ENCODE measurements around the gene ITGB3. TPM values are rescaled to one million over a fixed set of nuclear protein-coding genes. Genes with fewer than 3 reads are reported as not detected.
"Not testable (repeated sequence)": the region's sequence is repeated elsewhere in the genome, so short reads cannot be mapped to it uniquely, and the experiment has no call there.

ITGB3 gene
- total RNA-seq, 3 donors from 2014 or later, result 3.8 to 29.8 (median 14.6) TPM

- H3K27me3 ChIP-seq, result no peaks in the 10 kb centered on the region
- intact Hi-C loops (cut with DNase I; ENCODE audit: low total_unique reads), result no loop called here
- H3K36me3 ChIP-seq, result no peaks in the 10 kb centered on the region
- H3K4me3 ChIP-seq, result no peak overlapping the region
- H3K27ac ChIP-seq, result peak overlapping the region; percentile 21 to 22
- H3K9me3 ChIP-seq, result no peaks in the 10 kb centered on the region
- DNase-seq (ENCODE audit: low spot score in 2 of 2), result no peak
- no peaks in the 10 kb centered on the region for H3K4me1 ChIP-seq
- TF ChIP-seq, protein P1, sequence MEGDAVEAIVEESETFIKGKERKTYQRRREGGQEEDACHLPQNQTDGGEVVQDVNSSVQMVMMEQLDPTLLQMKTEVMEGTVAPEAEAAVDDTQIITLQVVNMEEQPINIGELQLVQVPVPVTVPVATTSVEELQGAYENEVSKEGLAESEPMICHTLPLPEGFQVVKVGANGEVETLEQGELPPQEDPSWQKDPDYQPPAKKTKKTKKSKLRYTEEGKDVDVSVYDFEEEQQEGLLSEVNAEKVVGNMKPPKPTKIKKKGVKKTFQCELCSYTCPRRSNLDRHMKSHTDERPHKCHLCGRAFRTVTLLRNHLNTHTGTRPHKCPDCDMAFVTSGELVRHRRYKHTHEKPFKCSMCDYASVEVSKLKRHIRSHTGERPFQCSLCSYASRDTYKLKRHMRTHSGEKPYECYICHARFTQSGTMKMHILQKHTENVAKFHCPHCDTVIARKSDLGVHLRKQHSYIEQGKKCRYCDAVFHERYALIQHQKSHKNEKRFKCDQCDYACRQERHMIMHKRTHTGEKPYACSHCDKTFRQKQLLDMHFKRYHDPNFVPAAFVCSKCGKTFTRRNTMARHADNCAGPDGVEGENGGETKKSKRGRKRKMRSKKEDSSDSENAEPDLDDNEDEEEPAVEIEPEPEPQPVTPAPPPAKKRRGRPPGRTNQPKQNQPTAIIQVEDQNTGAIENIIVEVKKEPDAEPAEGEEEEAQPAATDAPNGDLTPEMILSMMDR (IDR thresholded peaks at IDR 0.05), result no peak
- no peak for TF ChIP-seq POLR2AphosphoS5 (IDR thresholded peaks at IDR 0.05)
- no peak for TF ChIP-seq POLR2A (IDR thresholded peaks at IDR 0.05)
These were observed 30.2 kb upstream of the ITGB3 start for GRCh38 chr17:47223460-47223859.

GRCh38 chr17:47224077-47224476 is 29.6 kb upstream of the ITGB3 start:
- peak overlapping the region; percentile 77 to 87 for H3K27ac ChIP-seq
- DNase-seq (ENCODE audit: low spot score in 2 of 2); intact Hi-C loops (cut with DNase I; ENCODE audit: low total_unique reads); H3K36me3 ChIP-seq; H3K4me1 ChIP-seq; H3K27me3 ChIP-seq; H3K4me3 ChIP-seq; H3K9me3 ChIP-seq: not testable (repeated sequence)

DNA sequence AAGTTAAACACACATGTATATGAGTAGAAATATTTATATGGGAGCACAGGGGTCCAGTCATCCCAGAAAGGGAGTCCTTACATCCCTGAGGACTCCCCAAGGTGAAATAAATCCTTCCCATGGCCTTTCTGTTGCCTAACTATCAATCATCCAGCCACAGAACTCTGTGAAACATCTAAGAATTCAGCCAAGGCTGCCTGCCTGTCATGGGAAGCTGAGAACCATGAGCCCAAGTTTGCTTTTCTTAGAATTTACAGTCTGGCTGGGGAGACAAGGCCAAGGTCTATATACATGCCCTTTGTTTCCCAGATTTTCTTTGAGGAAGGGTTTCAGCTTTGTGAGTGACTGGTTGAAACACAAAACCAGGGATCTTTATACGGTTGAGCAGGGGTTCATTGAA is 28.7 kb upstream of the ITGB3 start:
- DNase-seq (ENCODE audit: low spot score in 2 of 2), result no peak
- Histone ChIP-seq H3K9me3 (no peaks in the 10 kb centered on the region), H3K36me3 (no peaks in the 10 kb centered on the region), H3K27me3 (no peaks in the 10 kb centered on the region), H3K4me1 (peaks cover 0 to 3% of the 10 kb centered on the region in 2 donors), H3K27ac (peak overlapping the region; percentile 77 to 87), H3K4me3 (no peak overlapping the region)
- intact Hi-C loops (cut with DNase I; ENCODE audit: low total_unique reads), result no loop called here
- TF ChIP-seq, protein P1 (IDR thresholded peaks at IDR 0.05), result no peak
- TF ChIP-seq POLR2AphosphoS5 (IDR thresholded peaks at IDR 0.05), result no peak
- TF ChIP-seq POLR2A (IDR thresholded peaks at IDR 0.05), result no peak

DNA sequence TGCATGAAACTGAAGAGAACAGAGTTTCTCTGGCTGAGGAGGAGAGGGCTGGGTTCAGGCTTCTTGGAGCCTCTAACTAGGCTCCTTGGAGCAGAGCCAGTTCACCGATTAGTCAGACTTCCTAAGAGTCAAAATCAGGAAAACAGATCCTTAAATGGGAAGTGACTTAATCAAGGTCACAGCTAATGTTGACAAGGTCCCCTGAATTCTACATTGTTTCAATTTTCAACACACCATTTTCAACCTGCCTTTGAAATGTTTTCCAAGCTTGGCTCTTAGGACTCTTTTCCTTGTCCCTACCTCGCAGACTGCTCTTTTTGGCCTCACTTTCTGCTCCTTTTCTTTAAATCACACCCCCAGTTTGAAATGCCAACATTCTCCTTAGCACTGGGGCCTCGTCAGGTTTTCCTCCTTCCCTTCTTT is 28.2 kb upstream of the ITGB3 start:
- H3K4me1 ChIP-seq, result peaks cover 0 to 3% of the 10 kb centered on the region in 2 donors
- intact Hi-C loops (cut with DNase I; ENCODE audit: low total_unique reads), result no loop called here

DNA sequence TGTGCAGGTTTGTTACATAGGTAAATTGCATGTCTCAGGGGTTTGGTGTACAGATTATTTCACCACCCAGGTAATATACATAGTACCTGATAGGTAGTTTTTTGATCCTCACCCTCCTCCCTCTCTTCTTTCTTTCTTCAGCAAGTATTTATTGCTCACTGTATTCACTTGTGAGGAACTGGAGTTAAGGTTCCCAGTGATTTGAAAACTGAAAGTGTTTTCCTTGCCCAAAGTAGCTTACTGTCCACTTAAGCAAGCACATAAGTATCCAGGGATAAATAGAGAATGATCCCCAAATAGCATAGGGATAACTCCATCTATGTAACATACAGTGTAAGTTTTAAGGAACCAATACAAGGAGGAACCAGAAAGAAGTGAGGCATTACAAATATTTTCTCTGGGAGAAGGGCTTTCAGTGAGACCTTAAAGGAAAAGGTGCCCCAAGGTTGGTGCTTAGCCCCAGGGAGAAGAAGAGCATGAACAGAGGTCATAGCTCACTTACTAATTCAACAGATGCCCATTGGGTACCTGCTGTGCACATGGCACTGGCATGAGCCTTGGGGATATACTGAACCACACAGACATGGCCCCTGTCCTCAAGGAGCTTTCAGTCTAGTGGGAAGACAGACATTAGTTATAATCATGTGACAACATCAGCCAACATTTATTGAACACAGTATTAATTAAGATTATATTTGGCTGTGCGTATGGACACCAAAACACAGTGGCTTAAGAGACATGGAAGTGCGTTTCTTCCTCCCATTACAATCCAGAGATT is 27.5 kb upstream of the ITGB3 start:
- no peaks in the 10 kb centered on the region for H3K36me3 ChIP-seq
- intact Hi-C loops (cut with DNase I; ENCODE audit: low total_unique reads), result no loop called here
- H3K4me3 ChIP-seq, result no peak overlapping the region
- no peaks in the 10 kb centered on the region for H3K27me3 ChIP-seq
- H3K27ac ChIP-seq, result peak overlapping the region; percentile 77 to 87
- H3K9me3 ChIP-seq, result no peaks in the 10 kb centered on the region
- H3K4me1 ChIP-seq, result peaks cover 0 to 3% of the 10 kb centered on the region in 2 donors
- no peak for DNase-seq (ENCODE audit: low spot score in 2 of 2)
- TF ChIP-seq POLR2A (IDR thresholded peaks at IDR 0.05) (no peak), POLR2AphosphoS5 (IDR thresholded peaks at IDR 0.05) (no peak)
- TF ChIP-seq, protein P1 (IDR thresholded peaks at IDR 0.05), result no peak

More for the DNA sequence above, 28.2 kb upstream of the ITGB3 start:
- no peaks in the 10 kb centered on the region for H3K27me3 ChIP-seq
- peak overlapping the region; percentile 77 to 87 for H3K27ac ChIP-seq
- H3K36me3 ChIP-seq, result no peaks in the 10 kb centered on the region
- no peaks in the 10 kb centered on the region for H3K9me3 ChIP-seq
- TF ChIP-seq, protein P1 (IDR thresholded peaks at IDR 0.05), result no peak
- peak in 1 of 3 donors; percentile 30 for TF ChIP-seq POLR2AphosphoS5 (IDR thresholded peaks at IDR 0.05)
- DNase-seq (ENCODE audit: low spot score in 2 of 2), result no peak
- H3K4me3 ChIP-seq, result no peak overlapping the region

All from breast epithelium (tissue), 4 donors.